Stimulated activated CD8-positive, alpha-beta memory T cell treated with anti-CD3 and anti-CD28 coated beads, Interleukin-15, amount 100 ng/mL, for 48 hours (primary cell): Measurements from ENCODE around the gene CCDC68.
"Not testable (repeated sequence)": the region's sequence is repeated elsewhere in the genome, so short reads cannot be mapped to it uniquely, and the experiment has no call there.

Experiments used
- DNase-seq, 2 donors: peaks; one replicate each; pipeline ENCODE4 v3.0.0-alpha.2; 2020; ENCODE audit warnings: low read depth in 2 of 2

CCDC68 gene

GRCh38 chr18:54875063-54875462, 84.2 kb downstream of the CCDC68 start:
- DNase-seq = no peak

DNA sequence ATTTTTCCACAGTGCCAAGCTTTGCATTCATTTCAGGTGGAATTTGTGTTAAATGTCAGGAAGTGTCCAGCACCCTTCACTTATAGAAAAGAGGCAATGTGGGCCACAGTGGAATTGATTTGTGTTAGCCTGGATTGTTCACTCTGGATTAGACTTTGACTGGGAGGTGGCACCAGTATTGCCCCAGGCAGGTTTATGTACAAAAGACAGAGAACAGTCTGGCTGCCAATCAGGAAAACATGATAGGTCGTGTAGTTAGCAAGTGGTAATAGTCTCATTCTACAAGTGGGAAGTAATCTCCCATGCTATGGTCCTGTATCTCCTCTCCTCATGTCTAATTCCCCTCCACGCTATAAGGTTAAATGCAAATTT, 85.4 kb downstream of the CCDC68 start:
- DNase-seq = no peak

- no peak for DNase-seq
Observed at GRCh38 chr18:54872681-54873080, 86.6 kb downstream of the CCDC68 start.

- DNase-seq = no peak
Observed at GRCh38 chr18:54871231-54871630, 88.0 kb downstream of the CCDC68 start.

- DNase-seq = no peak
Observed at GRCh38 chr18:54867131-54867530, 92.1 kb downstream of the CCDC68 start.

- DNase-seq = no peak
Observed at GRCh38 chr18:54860941-54861340, 98.3 kb downstream of the CCDC68 start.

- DNase-seq = no peak
Observed at GRCh38 chr18:54859667-54860421, 99.4 kb downstream of the CCDC68 start.

DNA sequence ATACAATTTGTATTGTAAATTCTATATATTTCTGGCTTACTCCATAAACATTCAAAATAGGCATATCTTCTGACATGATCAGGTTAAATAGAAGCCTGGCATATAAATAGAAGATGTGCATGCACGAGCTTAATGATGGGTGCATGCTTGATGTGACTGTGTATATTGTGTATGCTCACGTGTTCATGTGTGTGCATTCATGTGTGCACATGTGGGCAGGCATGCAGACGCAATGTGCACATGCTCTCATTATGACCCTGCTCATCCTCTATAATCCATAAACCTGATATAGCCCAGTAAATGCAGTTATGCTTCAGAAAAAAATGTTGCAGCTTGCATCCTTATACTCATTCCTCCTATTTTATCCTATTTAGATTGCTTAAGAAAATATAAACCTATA, 101.8 kb downstream of the CCDC68 start:
- DNase-seq = no peak

GRCh38 chr18:54856105-54856646, 103.1 kb downstream of the CCDC68 start:
- DNase-seq = no peak

GRCh38 chr18:54855050-54855449, 104.2 kb downstream of the CCDC68 start:
- not testable (repeated sequence) for DNase-seq

GRCh38 chr18:54852780-54853675, 106.2 kb downstream of the CCDC68 start:
- no peak for DNase-seq
